Rectal smooth muscle tissue (tissue), 1 donor: ENCODE data around the gene GRAP2.
"Not testable (repeated sequence)": the region's sequence is repeated elsewhere in the genome, so short reads cannot be mapped to it uniquely, and the experiment has no call there.

ENCODE experiments used
- H3K27ac ChIP-seq: one replicate; pipeline ENCODE4 v1.7.0; 2013; ENCODE audit warnings: low read depth, low read length, inconsistent platforms
- H3K27me3 ChIP-seq: one replicate; pipeline ENCODE4 v1.7.0; 2013; ENCODE audit warnings: low read length; ENCODE audit not compliant: control insufficient read depth, insufficient read depth
- H3K36me3 ChIP-seq: one replicate; pipeline ENCODE4 v1.7.0; 2013; ENCODE audit warnings: low read length; ENCODE audit not compliant: control insufficient read depth, insufficient read depth
- H3K4me1 ChIP-seq: one replicate; pipeline ENCODE4 v1.7.0; 2013; ENCODE audit warnings: low read length; ENCODE audit not compliant: control insufficient read depth, insufficient read depth
- H3K4me3 ChIP-seq: one replicate; pipeline ENCODE4 v1.7.0; 2013; ENCODE audit warnings: low read length
- H3K9ac ChIP-seq: one replicate; pipeline ENCODE4 v1.7.0; 2013; ENCODE audit warnings: low read length

GRAP2 gene

DNA sequence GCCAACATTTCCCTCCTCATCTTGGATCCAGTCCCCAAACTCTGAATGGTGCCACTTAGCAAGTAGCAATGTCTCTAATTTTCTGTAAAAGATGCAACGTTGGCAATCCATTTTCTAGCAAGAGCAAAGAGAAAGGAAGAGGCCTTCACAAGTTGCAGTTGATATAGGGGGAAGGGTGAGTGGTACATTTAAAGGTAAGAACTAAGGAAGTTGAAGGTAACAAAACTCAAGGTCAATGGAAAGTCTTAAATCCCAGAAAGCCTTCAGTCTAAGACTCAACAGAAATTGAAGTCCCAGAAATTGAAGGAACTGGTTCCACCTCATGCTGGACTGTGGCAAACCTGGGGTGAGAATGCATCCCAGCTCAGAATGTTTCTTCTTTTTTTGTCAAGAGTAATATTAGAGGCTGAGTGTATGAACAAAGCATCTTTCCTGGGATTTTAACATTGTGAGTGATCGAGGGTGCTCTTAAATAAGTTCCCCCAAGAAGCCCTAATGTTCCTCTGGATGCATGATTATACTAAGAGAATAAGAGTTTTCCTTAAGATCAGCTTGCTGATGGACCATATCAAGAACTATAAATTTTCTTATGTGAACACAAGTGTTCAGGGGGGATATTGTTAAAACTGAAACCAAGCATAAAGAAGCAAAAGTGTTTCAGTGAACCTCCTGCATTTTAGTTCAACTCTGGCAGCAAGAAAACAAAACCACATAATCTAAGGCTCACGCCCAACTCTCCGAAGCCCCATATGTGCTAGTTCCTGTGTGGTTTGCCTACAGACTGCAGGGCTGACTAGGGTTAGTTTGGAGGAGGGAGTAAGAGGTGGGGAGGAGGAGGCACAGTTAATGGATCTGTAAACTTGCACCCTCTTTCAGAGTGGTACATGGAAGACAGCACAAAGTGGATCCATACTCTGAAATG lies at the start of gene GRAP2:
Gene GRAP2 (plus strand): TSS at position 779 of the 922 bp plus-strand sequence. CDS start 46,023 bp downstream, outside the sequence.
- Histone ChIP-seq H3K36me3 (no peaks in the 10 kb centered on the region), H3K9ac (no peak within 1 kb of the TSS), H3K4me1 (no peaks in the 10 kb centered on the region), H3K27ac (no peak within 1 kb of the TSS), H3K27me3 (no peaks in the 10 kb centered on the region), H3K4me3 (no peak within 1 kb of the TSS)

DNA sequence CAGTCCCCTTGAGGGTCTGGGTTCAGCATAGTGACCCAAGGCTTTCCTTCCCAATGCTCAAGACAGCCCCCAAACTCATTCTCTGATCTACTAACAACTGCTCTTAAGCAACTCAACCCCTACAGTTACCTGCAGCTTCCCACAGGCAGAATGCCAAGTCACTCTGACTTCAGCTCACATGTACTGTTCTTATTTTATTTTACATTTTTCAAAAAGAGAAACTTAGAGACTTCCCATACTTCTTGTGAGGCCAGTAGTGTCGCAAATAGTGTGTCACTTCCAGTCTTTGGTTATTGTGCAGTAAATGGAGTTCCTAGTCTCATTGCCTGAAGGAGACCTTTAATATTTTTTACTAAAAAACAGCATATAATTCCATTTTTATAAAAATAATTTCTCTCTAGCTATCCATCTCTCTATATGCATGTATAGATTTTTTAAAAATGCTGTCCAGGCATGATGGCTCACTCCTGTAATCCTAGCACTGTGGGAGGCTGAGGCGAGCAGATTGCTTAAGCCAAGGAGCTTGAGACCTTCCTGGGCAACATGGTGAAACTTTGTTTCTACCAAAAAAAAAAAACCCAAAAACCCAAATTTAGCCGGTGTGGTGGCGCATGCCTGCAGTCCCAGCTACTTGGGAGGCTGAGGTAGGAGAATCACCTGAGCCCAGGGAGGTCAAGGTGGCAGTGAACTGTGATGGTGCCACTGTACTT lies 49.1 kb upstream of the GRAP2 start:
- Histone ChIP-seq H3K27me3 (no peaks in the 10 kb centered on the region), H3K9ac (no peak overlapping the region), H3K36me3 (no peaks in the 10 kb centered on the region), H3K4me3 (no peak overlapping the region), H3K4me1 (no peaks in the 10 kb centered on the region), H3K27ac (no peak overlapping the region)

- H3K4me3 ChIP-seq = no peak overlapping the region
- H3K27ac ChIP-seq = no peak overlapping the region
- H3K9ac ChIP-seq = no peak overlapping the region
- H3K4me1 ChIP-seq = no peaks in the 10 kb centered on the region
- H3K36me3 ChIP-seq = no peaks in the 10 kb centered on the region
- no peaks in the 10 kb centered on the region for H3K27me3 ChIP-seq
Observed at GRCh38 chr22:39852799-39853198, 48.1 kb upstream of the GRAP2 start.

DNA sequence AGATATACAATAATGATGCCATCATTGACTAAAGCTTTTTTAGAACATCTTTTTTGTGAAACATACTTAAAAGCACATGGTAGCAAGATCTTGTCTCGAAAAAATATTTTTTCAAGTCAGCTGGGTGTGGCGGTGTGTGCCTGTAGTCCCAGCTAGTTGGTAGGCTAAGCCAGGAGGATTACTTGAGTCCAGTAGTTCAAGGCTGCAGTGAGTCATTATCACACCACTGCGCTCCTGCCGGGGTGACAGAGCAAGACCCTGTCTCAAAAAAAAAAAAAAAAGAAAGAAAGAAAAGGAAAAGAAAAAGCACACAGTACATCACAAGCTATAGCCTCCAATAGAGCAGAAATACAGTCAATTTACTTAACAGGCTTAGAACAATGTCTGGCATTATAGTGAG lies 44.3 kb upstream of the GRAP2 start:
- no peak overlapping the region for H3K27ac ChIP-seq
- H3K36me3 ChIP-seq = no peaks in the 10 kb centered on the region
- no peaks in the 10 kb centered on the region for H3K4me1 ChIP-seq
- no peak overlapping the region for H3K4me3 ChIP-seq
- H3K27me3 ChIP-seq = no peaks in the 10 kb centered on the region
- H3K9ac ChIP-seq = no peak overlapping the region

GRCh38 chr22:39859903-39860588 lies 40.8 kb upstream of the GRAP2 start:
- Histone ChIP-seq H3K4me1 (no peaks in the 10 kb centered on the region), H3K36me3 (no peaks in the 10 kb centered on the region), H3K27me3 (no peaks in the 10 kb centered on the region), H3K27ac (no peak overlapping the region), H3K9ac (no peak overlapping the region), H3K4me3 (no peak overlapping the region)

- H3K27me3 ChIP-seq = no peaks in the 10 kb centered on the region
Observed at GRCh38 chr22:39868741-39869140, 32.1 kb upstream of the GRAP2 start.

GRCh38 chr22:39869797-39870196 lies 31.1 kb upstream of the GRAP2 start:
- H3K4me1 ChIP-seq, H3K27me3 ChIP-seq, H3K4me3 ChIP-seq: not testable (repeated sequence)

More at GRCh38 chr22:39868741-39869140, 32.1 kb upstream of the GRAP2 start:
- Histone ChIP-seq H3K4me3 (no peak overlapping the region), H3K9ac (no peak overlapping the region), H3K36me3 (no peaks in the 10 kb centered on the region), H3K27ac (no peak overlapping the region), H3K4me1 (no peaks in the 10 kb centered on the region)

GRCh38 chr22:39871008-39871798 lies 29.7 kb upstream of the GRAP2 start:
- no peaks in the 10 kb centered on the region for H3K4me1 ChIP-seq
- no peak overlapping the region for H3K27ac ChIP-seq
- no peaks in the 10 kb centered on the region for H3K27me3 ChIP-seq
- no peak overlapping the region for H3K4me3 ChIP-seq
- H3K36me3 ChIP-seq = no peaks in the 10 kb centered on the region
- no peak overlapping the region for H3K9ac ChIP-seq

More at GRCh38 chr22:39869797-39870196, 31.1 kb upstream of the GRAP2 start:
- not testable (repeated sequence) for H3K9ac ChIP-seq, H3K36me3 ChIP-seq, H3K27ac ChIP-seq

GRCh38 chr22:39872548-39872947 lies 28.3 kb upstream of the GRAP2 start:
- no peaks in the 10 kb centered on the region for H3K27me3 ChIP-seq
- no peaks in the 10 kb centered on the region for H3K36me3 ChIP-seq
- H3K9ac ChIP-seq = no peak overlapping the region
- H3K4me1 ChIP-seq = no peaks in the 10 kb centered on the region
- no peak overlapping the region for H3K4me3 ChIP-seq
- no peak overlapping the region for H3K27ac ChIP-seq

- no peaks in the 10 kb centered on the region for H3K36me3 ChIP-seq
Observed at GRCh38 chr22:39873965-39874364, 26.9 kb upstream of the GRAP2 start.

DNA sequence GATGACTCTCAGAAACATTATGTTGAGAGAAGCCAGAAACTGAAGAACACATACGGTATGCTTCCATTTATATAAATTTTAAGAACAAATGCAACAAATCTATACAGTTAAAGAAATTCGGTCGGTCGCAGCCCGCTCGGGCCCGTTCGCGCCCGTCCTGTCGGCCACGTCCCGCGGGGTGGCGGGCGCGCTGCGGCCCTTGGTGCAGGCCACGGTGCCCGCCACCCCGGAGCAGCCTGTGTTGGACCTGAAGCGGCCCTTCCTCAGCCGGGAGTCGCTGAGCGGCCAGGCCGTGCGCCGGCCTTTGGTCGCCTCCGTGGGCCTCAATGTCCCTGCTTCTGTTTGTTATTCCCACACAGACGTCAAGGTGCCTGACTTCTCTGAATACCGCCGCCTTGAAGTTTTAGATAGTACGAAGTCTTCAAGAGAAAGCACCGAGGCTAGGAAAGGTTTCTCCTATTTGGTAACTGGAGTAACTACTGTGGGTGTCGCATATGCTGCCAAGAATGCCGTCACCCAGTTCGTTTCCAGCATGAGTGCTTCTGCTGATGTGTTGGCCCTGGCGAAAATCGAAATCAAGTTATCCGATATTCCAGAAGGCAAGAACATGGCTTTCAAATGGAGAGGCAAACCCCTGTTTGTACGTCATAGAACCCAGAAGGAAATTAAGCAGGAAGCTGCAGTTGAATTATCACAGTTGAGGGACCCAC lies 25.6 kb upstream of the GRAP2 start:
- not testable (repeated sequence) for H3K36me3 ChIP-seq, H3K27me3 ChIP-seq, H3K27ac ChIP-seq, H3K4me3 ChIP-seq, H3K4me1 ChIP-seq, H3K9ac ChIP-seq

More at GRCh38 chr22:39873965-39874364, 26.9 kb upstream of the GRAP2 start:
- Histone ChIP-seq H3K4me3 (no peak overlapping the region), H3K27ac (no peak overlapping the region), H3K9ac (no peak overlapping the region), H3K4me1 (no peaks in the 10 kb centered on the region), H3K27me3 (no peaks in the 10 kb centered on the region)
